ENCODE data around the gene NFATC1. TPM values are rescaled to one million over a fixed set of nuclear protein-coding genes. Genes with fewer than 3 reads are reported as not detected.

The NFATC1 gene
- total RNA-seq, 1 donor from 2014 or later = 35.4 TPM

GRCh38 chr18:79453816-79454735 is 58.3 kb downstream of the NFATC1 start:
- DNase-seq (ENCODE audit: low spot score) = no peak

GRCh38 chr18:79455261-79455660 is 59.5 kb downstream of the NFATC1 start:
- DNase-seq (ENCODE audit: low spot score) = no peak

- DNase-seq (ENCODE audit: low spot score) = no peak
Measured at GRCh38 chr18:79456105-79456980, 60.6 kb downstream of the NFATC1 start.

GRCh38 chr18:79457239-79457638 is 61.5 kb downstream of the NFATC1 start:
- no peak for DNase-seq (ENCODE audit: low spot score)

GRCh38 chr18:79457652-79458051 is 61.9 kb downstream of the NFATC1 start:
- no peak for DNase-seq (ENCODE audit: low spot score)

GRCh38 chr18:79458131-79458838 is 62.6 kb downstream of the NFATC1 start:
- DNase-seq (ENCODE audit: low spot score) = no peak

- DNase-seq (ENCODE audit: low spot score) = no peak
Measured at GRCh38 chr18:79458917-79459803, 63.4 kb downstream of the NFATC1 start.

- no peak for DNase-seq (ENCODE audit: low spot score)
Measured at GRCh38 chr18:79459946-79460480, 64.3 kb downstream of the NFATC1 start.

- no peak for DNase-seq (ENCODE audit: low spot score)
Measured at GRCh38 chr18:79460481-79461300, 65.0 kb downstream of the NFATC1 start.

- no peak for DNase-seq (ENCODE audit: low spot score)
Measured at GRCh38 chr18:79461627-79462026, 65.9 kb downstream of the NFATC1 start.

- DNase-seq (ENCODE audit: low spot score) = no peak
Measured at GRCh38 chr18:79463424-79463960, 67.8 kb downstream of the NFATC1 start.

- no peak for DNase-seq (ENCODE audit: low spot score)
Measured at GRCh38 chr18:79465392-79465991, 69.8 kb downstream of the NFATC1 start.

GRCh38 chr18:79466591-79466990 is 70.9 kb downstream of the NFATC1 start:
- DNase-seq (ENCODE audit: low spot score) = no peak

- DNase-seq (ENCODE audit: low spot score) = no peak
Measured at GRCh38 chr18:79467126-79467525, 71.4 kb downstream of the NFATC1 start.

- DNase-seq (ENCODE audit: low spot score) = no peak
Measured at GRCh38 chr18:79468119-79468789, 72.5 kb downstream of the NFATC1 start.

- no peak for DNase-seq (ENCODE audit: low spot score)
Measured at GRCh38 chr18:79469309-79469708, 73.6 kb downstream of the NFATC1 start.

GRCh38 chr18:79469751-79470505 is 74.2 kb downstream of the NFATC1 start:
- no peak for DNase-seq (ENCODE audit: low spot score)

Measured in mesenteric fat pad (tissue), 1 donor.